ENCODE data around the gene CAMTA1.

- no peak for TF ChIP-seq ZNF398 (CRISPR knock-in tag; IDR thresholded peaks at IDR 0.05)
- no peak for TF ChIP-seq EZH2 (IDR thresholded peaks at IDR 0.05; ENCODE audit: borderline replicate concordance, low read depth, low read length)
- TF ChIP-seq ZNF436 (CRISPR knock-in tag; IDR thresholded peaks at IDR 0.05): no peak
- no peak for TF ChIP-seq ATF2 (CRISPR knock-in tag; IDR thresholded peaks at IDR 0.05)
- TF ChIP-seq MAFK (IDR thresholded peaks at IDR 0.05; ENCODE audit: low read length): no peak
- no peak for TF ChIP-seq NRF1 (conservative IDR thresholded peaks at IDR 0.05 in 1 of 2, IDR thresholded peaks at IDR 0.05 in 1 of 2)
- no peak for TF ChIP-seq CTCF (IDR thresholded peaks at IDR 0.05 in 2 of 3, conservative IDR thresholded peaks at IDR 0.05 in 1 of 3; ENCODE audit: insufficient read depth in 2 of 3, low read depth in 1 of 3, low read length in 3 of 3)
- no peak for TF ChIP-seq POLR2AphosphoS5 (IDR thresholded peaks at IDR 0.05; ENCODE audit: control insufficient read depth, insufficient read depth, low read depth, low read length)
- no peak for TF ChIP-seq DNMT1 (IDR thresholded peaks at IDR 0.05)
- TF ChIP-seq HCFC1 (IDR thresholded peaks at IDR 0.05; ENCODE audit: low read depth, low read length): no peak
- no peak for TF ChIP-seq HDAC2 (IDR thresholded peaks at IDR 0.05)
Observed at GRCh38 chr1:7298749-7299151, 513.5 kb downstream of the CAMTA1 start.
